HepG2 (cell line): ENCODE data around the gene RUSC1. TPM values are rescaled to one million over a fixed set of nuclear protein-coding genes. Genes with fewer than 3 reads are reported as not detected.

Experiments
- ADNP ChIP-seq: sonication (generic); formaldehyde crosslinking; IDR thresholded peaks from 2 replicates; pipeline ENCODE4 v1.4.0; 2020; ENCODE audit warnings: missing genetic modification reagents
- AHR ChIP-seq: IDR thresholded peaks from 2 replicates; pipeline ENCODE4 v1.6.1; 2018; ENCODE audit warnings: missing genetic modification reagents, missing compliant biosample characterization
- ATF5 ChIP-seq: sonication (generic); formaldehyde crosslinking; IDR thresholded peaks from 2 replicates; pipeline ENCODE4 v1.4.0; 2020; ENCODE audit warnings: mild to moderate bottlenecking, low read depth, missing genetic modification reagents
- CENPBD1 ChIP-seq: sonication (generic); formaldehyde crosslinking; IDR thresholded peaks from 2 replicates; pipeline ENCODE4 v1.8.0; 2022; ENCODE audit warnings: missing genetic modification reagents, low read depth, mild to moderate bottlenecking, borderline replicate concordance
- CSRNP1 ChIP-seq: sonication (generic); formaldehyde crosslinking; IDR thresholded peaks from 2 replicates; pipeline ENCODE4 v1.8.1; 2023; ENCODE audit warnings: mild to moderate bottlenecking, missing genetic modification reagents
- HMG20B ChIP-seq: conservative IDR thresholded peaks from 2 replicates; pipeline ENCODE4 v1.6.1; 2016; ENCODE audit warnings: missing genetic modification reagents, missing compliant biosample characterization
- NBN ChIP-seq: fragments of 450-650 bp; conservative IDR thresholded peaks from 2 replicates; pipeline ENCODE4 v1.6.1; 2017
- NCOA1 ChIP-seq: sonication (generic); formaldehyde crosslinking; IDR thresholded peaks from 2 replicates; pipeline ENCODE4 v1.9.0; 2021; ENCODE audit warnings: missing genetic modification reagents
- NR2F2 ChIP-seq: IDR thresholded peaks from 2 replicates; pipeline ENCODE4 v1.6.1; 2012; ENCODE audit warnings: low read depth, inconsistent platforms, borderline replicate concordance
- PCBP1 ChIP-seq: fragments of 200-400 bp; formaldehyde crosslinking; IDR thresholded peaks from 2 replicates; pipeline ENCODE4 v1.6.1; 2017; ENCODE audit warnings: mild to moderate bottlenecking, low read depth, low read length, borderline replicate concordance
- POGK ChIP-seq: sonication (generic); formaldehyde crosslinking; conservative IDR thresholded peaks from 2 replicates; pipeline ENCODE4 v1.8.0; 2022; ENCODE audit warnings: mild to moderate bottlenecking, moderate library complexity, missing genetic modification reagents
- POLR2G ChIP-seq: fragments of 200-400 bp; formaldehyde crosslinking; IDR thresholded peaks from 2 replicates; pipeline ENCODE4 v1.6.1; 2018; ENCODE audit warnings: mild to moderate bottlenecking, low read depth, low read length, moderate library complexity
- SP1 ChIP-seq, 2 experiments: fragments of 450-650 bp in 1 of 2; sonication (generic) in 1 of 2; formaldehyde crosslinking in 1 of 2; IDR thresholded peaks; 2 replicates each; pipeline versions ENCODE4 v1.4.0 to v1.6.1; 2016 to 2020; ENCODE audit warnings: missing genetic modification reagents in 1 of 2
- TRIM24 ChIP-seq: sonication (generic); formaldehyde crosslinking; IDR thresholded peaks from 2 replicates; pipeline ENCODE4 v1.8.0; 2022; ENCODE audit warnings: mild to moderate bottlenecking, missing genetic modification reagents
- YY1 ChIP-seq: IDR thresholded peaks from 2 replicates; pipeline ENCODE4 v1.6.1; 2011; ENCODE audit warnings: low read length, low read depth, moderate library complexity, mild to moderate bottlenecking; ENCODE audit not compliant: insufficient read depth, insufficient replicate concordance
- ZNF234 ChIP-seq: sonication (generic); formaldehyde crosslinking; conservative IDR thresholded peaks from 2 replicates; pipeline ENCODE4 v1.5.1; 2020; ENCODE audit warnings: mild to moderate bottlenecking, missing genetic modification reagents
- ZNF616 ChIP-seq: sonication (generic); formaldehyde crosslinking; IDR thresholded peaks from 2 replicates; pipeline ENCODE4 v1.5.0; 2020; ENCODE audit warnings: low read depth, mild to moderate bottlenecking, missing genetic modification reagents
- polyA plus RNA-seq, 8 experiments: library from polyadenylated mRNA; depleted of rRNA in 3 of 8; stranded (reverse) in 7 of 8; unstranded in 1 of 8; fragments of >200 nt; fragmentation: Illumina TruSeq in 4 of 8; extraction: Trizol in 4 of 8; gene quantifications; 2 replicates each; pipeline versions ENCODE4 v1.2.1 to v1.2.3, GENCODE V29; 2011 to 2016; ENCODE audit warnings: low read depth in 4 of 8, missing spikeins in 1 of 8, mixed read lengths in 1 of 8; ENCODE audit not compliant: insufficient read depth in 1 of 8
- total RNA-seq, 5 experiments: library from RNA; depleted of rRNA; stranded (reverse); fragments of >200 nt; fragmentation: Illumina TruSeq; extraction: Trizol; gene quantifications; 2 replicates each; pipeline ENCODE4 v1.2.3, GENCODE V29; 2016; ENCODE audit warnings: low read depth in 1 of 5
- TF ChIP-seq, protein P1 (sequence below): sonication (generic); formaldehyde crosslinking; IDR thresholded peaks from 2 replicates; pipeline ENCODE4 v1.4.0; 2020; ENCODE audit warnings: missing genetic modification reagents
- TF ChIP-seq, protein P2 (sequence below): sonication (generic); formaldehyde crosslinking; IDR thresholded peaks from 2 replicates; pipeline ENCODE4 v1.9.0; 2021; ENCODE audit warnings: missing genetic modification reagents, borderline replicate concordance
- TF ChIP-seq, protein P3 (sequence below): IDR thresholded peaks from 2 replicates; pipeline ENCODE4 v1.6.1; 2018; ENCODE audit warnings: missing genetic modification reagents

Gene RUSC1
- total and polyA plus RNA-seq, 2 of the 13 experiments (the other 11 are each of a cell fraction or from before 2014, with no cell fraction given), result 18.7 to 20.4 TPM

- TF ChIP-seq, protein P1, sequence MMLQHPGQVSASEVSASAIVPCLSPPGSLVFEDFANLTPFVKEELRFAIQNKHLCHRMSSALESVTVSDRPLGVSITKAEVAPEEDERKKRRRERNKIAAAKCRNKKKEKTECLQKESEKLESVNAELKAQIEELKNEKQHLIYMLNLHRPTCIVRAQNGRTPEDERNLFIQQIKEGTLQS (CRISPR knock-in tag), result no peak
- TF ChIP-seq ATF5 (CRISPR knock-in tag), result no peak
- TF ChIP-seq YY1, result peak; percentile 77
- TF ChIP-seq ZNF616 (CRISPR knock-in tag), result no peak
- 0 out of 2 replicates have a peak, but pooled peaks have one; percentile 41 for TF ChIP-seq AHR (CRISPR knock-in tag)
- TF ChIP-seq NR2F2, result no peak
- TF ChIP-seq POLR2G, result no peak
- no peak for TF ChIP-seq NBN
- no peak for TF ChIP-seq HMG20B (CRISPR knock-in tag)
- no peak for TF ChIP-seq CSRNP1 (CRISPR knock-in tag)
- TF ChIP-seq PCBP1, result no peak
- TF ChIP-seq, protein P2, sequence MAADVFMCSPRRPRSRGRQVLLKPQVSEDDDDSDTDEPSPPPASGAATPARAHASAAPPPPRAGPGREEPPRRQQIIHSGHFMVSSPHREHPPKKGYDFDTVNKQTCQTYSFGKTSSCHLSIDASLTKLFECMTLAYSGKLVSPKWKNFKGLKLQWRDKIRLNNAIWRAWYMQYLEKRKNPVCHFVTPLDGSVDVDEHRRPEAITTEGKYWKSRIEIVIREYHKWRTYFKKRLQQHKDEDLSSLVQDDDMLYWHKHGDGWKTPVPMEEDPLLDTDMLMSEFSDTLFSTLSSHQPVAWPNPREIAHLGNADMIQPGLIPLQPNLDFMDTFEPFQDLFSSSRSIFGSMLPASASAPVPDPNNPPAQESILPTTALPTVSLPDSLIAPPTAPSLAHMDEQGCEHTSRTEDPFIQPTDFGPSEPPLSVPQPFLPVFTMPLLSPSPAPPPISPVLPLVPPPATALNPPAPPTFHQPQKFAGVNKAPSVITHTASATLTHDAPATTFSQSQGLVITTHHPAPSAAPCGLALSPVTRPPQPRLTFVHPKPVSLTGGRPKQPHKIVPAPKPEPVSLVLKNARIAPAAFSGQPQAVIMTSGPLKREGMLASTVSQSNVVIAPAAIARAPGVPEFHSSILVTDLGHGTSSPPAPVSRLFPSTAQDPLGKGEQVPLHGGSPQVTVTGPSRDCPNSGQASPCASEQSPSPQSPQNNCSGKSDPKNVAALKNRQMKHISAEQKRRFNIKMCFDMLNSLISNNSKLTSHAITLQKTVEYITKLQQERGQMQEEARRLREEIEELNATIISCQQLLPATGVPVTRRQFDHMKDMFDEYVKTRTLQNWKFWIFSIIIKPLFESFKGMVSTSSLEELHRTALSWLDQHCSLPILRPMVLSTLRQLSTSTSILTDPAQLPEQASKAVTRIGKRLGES (CRISPR knock-in tag), result no peak
- no peak for TF ChIP-seq CENPBD1 (CRISPR knock-in tag)
- TF ChIP-seq, protein P3, sequence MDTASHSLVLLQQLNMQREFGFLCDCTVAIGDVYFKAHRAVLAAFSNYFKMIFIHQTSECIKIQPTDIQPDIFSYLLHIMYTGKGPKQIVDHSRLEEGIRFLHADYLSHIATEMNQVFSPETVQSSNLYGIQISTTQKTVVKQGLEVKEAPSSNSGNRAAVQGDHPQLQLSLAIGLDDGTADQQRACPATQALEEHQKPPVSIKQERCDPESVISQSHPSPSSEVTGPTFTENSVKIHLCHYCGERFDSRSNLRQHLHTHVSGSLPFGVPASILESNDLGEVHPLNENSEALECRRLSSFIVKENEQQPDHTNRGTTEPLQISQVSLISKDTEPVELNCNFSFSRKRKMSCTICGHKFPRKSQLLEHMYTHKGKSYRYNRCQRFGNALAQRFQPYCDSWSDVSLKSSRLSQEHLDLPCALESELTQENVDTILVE (CRISPR knock-in tag), result peak; percentile 53; the same call in 1 of the 2 replicates
- TF ChIP-seq NCOA1, result no peak
- TF ChIP-seq POGK (CRISPR knock-in tag), result no peak
- TF ChIP-seq SP1 (IDR thresholded peaks at IDR 0.05), result no peak
- TF ChIP-seq SP1 (CRISPR knock-in tag; IDR thresholded peaks at IDR 0.05), result peak; percentile 90
- no peak for TF ChIP-seq TRIM24 (CRISPR knock-in tag)
- TF ChIP-seq ADNP (CRISPR knock-in tag), result no peak
- TF ChIP-seq ZNF234 (CRISPR knock-in tag), result no peak
Measured at GRCh38 chr1:155277070-155277901, 43.4 kb upstream of the RUSC1 start, which contains the start of gene HCN3 (continued).
